Bone marrow (tissue), 2 donors: ENCODE measurements around the gene APBA2.

ENCODE experiments used
- DNase-seq, 2 donors: peaks; one replicate each; lab custom pipeline; 2025; lab: John Stamatoyannopoulos, UW

APBA2 gene

GRCh38 chr15:28915041-28915810 is 29.5 kb downstream of the APBA2 start:
- no peak for DNase-seq

DNA sequence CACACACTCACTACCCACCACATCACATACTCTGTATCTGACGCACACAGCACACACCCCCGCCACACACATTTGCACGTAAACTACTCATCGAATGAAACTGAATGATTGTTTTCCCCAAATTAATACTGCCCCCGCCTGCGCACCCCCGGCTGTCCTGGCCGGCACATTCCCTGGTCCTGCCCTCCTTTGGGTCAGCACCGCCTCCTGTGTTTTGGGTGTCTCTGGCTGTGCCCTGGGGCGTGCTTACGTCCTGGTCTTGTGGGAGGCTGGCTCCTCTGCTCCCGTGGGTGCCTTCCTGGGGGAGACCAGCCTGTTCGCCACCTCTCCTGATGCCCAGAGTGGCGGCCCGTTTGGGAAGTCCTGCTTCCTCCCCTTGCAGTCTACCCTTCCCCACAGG is 30.2 kb downstream of the APBA2 start:
- DNase-seq = no peak

DNA sequence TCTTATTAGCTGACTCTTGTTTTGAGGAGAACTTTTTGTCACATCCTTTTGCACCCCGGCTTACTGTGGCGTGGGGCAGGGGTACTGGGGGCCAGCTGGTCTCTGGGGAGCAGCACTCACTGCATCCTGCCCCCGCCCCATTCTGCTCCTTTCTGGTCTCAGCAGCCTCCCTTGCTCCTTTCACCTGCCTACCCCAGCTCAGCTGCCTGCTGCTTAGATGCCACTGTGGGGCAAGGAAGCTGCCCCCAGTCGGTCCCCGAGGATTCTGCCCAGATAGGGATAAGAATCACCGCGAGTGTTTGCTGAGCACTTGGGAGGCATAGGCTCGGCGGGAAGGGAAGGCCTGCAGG is 32.0 kb downstream of the APBA2 start:
- DNase-seq = no peak

DNA sequence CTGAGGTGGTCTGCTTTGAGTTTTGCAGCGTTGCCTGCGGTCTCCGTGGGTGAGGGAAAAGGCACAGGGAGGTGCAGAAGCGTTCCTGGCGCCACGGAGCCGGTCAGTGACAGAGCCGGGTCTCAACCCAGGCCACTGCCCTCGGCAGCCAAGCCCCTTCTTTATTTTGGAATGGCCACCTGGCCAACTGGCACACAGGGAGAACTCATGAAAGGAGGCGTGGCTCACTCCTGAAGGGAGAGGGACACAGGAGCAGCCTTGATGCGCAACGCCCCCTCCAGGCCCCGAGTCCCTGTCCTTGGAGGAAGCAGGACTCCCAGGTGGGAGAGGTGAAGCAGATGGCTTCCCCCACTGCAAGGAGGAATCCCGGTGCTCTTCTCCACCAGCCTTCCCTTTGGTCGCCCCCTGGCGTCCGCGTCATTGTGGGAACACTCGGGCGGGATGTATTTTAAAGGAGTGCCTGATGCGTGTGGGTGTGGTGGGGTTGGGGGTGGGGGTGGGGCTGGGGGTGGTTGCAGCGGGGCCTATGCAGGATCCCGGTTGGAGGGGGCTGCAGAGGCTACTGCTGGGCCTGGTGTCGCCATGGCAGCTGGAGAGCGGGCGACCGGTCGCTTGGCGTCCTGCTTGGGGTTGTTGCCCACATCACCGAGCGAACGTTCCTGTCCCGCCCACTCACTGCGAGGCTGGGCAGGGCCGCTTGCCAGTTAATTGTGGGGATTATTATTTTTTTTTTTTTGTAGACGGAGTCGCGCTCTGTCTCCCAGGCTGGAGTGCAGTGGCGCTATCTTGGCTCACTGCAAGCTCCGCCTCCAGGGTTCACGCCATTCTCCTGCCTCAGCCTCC is 32.6 kb downstream of the APBA2 start:
- DNase-seq = no peak

DNA sequence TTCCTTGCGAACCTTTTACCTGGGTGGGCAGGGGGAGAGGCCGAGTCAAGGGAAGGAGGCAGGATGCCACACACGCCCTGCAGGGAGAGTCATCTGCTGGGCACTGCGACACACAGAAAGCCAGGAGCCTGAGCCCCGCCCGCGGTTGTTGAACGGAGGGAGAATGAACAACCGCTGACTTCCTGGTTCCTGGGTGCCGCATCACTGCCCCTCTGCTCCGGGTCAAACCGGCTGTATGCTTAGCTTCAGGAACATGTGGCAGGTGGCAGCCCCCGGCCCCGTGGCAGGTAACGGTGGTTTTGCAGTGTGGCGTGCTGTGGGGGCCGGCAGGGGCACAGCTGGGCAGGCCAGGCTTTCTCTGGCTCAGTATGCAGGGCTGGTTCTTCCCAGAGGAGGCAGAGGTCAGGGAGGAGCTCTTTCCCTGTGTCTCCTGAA is 33.4 kb downstream of the APBA2 start:
- no peak for DNase-seq

DNA sequence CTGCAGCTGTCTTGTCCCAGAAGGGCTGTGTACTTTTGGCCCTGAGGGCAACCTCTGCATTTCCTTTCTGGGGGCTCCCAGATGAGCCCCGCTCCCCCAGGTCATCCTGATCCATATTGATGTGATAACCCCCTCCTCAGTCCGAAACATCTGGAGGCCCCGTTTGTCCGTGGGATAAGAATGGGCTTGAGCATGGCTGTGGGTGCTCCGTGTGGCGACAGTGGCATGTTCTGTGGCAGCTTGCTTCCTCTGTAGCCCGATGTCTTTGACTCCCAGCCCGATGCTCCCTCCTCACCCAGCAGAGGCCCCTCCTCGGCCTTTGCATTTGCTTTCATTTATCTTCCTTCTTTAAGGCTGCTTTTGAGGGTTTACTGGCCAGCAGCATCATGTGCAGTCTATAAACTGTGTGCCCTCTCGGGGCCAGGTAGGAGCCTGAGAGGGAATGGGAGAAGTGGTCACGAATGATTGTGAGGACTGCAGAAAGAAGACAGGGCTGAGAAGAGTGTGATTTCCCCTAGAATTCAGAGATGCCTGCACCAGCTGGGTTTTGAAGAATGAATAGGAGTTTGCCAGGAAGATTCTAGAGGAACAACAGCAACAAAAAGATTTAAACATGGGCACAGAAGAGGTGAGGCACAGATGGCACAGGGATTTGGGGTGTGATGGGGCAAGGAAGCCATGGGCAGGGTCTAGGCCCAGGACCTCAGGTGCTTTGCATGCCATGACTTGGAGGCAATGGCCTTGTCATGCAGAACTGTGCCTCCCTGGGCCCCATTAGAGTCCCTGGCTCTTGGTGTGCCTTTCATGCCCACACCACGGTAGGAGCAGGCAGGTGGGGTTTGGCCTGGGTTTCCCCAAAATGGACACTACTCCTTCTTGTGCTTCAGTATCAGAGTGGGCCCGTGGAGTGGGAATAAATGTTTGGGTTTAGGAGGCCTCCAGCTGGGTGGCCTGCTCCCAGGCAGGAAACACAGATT is 34.2 kb downstream of the APBA2 start:
- DNase-seq = no peak

DNA sequence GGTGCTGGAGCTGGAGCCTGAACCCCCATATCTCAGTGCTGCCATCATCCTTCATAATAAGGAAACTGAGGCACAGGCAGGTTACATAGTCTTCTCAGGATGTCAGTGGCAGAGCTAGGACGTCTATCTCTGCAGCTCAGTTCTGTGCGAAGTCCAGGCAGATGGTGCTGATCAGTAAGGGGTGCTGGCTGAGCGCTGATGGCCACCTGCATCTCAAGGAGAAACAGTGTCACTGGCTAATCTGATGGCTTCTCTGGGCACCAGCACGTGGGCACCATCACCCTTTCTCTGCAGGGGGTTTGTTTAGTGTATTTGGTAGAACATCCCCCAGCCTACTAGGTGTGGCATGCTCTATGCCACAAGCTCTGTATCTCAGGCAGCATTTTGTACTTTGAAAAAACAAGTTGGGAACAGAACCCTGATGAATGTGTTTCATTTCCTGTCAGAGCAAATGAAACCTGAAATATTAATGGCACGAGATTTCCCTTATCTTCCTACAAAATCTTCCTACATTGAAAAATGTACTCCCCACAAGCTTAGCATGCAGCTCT is 35.1 kb downstream of the APBA2 start:
- DNase-seq = no peak

DNA sequence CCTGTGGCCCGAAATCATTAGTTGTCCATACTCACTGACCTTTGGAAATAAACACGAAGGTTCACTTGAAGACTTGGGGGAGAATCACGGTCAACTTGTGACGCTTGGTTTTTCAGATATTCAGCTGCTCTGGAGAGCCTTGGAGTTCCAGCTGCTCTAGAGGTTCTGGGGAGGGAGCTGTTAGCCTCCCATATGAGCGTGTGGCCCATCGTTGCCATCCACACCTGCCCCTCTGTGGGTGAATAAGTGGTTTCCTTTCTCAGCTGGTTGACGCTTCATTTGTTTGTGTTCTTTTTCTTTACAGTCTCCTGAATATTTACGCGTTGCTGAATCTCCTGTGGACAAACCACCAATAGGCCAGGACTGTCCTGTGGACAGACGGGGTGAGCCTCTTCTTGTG is 35.6 kb downstream of the APBA2 start:
- DNase-seq = no peak

DNA sequence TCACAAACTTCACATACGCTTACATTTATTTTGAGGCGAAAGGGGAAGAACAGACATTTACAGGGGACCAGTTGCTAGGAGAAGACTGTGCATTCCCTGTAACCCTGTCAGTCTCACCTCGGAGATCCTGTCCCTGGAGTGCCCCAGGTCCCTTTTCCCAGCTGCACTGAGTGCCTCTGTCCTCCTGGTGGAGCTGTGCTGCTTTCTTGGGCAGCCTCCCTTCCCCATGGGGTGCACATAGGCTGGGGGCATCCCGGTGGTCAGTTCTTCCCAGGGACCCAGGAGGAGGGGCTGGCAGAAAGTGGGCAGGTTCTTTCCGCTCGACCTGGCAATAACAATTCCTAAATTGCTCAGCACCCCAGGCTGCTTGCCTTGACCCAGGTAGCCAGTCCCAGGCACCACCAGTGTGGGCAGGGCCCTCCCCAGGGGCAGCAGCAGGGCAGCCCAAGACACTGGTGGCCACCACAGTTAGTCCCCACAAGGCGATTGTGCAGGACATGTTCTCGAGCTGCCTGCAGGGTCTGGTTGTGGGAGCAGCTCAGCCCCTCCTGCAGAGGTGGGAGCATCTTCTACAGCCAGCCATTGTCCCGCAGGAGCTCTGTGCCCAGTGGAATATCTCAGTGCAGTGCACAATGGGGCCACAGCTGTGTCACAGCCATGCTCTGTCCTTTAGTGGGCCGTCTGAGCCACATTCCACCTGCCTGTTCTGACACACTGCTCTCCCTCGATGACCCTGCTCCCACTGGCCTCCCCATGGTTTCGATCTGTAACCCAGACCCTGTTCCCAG is 36.3 kb downstream of the APBA2 start:
- DNase-seq = no peak

DNA sequence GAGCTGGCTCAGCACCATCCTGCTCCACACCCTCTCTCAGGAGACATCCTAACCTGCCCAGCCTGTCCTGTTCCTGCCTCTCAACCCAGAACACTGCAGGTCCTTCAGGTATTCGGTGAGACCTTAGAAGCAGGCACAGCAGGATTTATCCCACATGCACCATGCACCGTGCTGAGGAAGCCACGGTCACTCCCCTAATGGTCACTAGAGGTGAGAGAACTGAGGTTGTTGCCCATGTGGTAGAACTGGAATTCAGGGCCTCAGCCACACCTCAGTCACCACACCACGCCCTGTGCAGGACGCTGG is 36.9 kb downstream of the APBA2 start:
- no peak for DNase-seq

DNA sequence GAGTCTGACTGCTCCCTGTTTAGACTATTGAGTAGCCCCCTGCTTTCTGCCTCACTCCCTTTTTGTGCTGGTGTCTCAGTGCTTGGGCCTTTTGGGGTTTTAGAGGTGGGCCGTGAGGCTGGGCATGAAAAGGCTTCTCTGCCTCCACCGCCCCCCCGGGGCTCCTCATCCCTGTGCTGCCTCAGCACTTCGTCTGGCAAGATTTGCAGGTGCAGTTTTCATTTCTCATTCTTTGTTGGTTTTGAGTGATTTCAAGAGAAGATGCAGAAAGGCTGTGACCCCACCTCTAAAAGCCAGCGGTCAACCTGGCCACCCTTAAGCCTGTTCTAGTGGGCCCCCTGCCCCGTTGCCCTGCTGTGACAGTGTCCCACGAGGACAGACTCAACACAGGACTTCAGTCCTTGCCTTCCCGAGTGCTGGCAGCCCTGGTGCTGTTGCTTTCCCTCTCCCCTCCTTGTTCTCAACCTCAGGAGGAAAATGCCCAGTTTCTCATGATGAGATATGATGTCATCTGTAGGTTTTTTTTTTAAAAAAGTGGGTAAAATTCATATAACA is 38.0 kb downstream of the APBA2 start:
- no peak for DNase-seq

DNA sequence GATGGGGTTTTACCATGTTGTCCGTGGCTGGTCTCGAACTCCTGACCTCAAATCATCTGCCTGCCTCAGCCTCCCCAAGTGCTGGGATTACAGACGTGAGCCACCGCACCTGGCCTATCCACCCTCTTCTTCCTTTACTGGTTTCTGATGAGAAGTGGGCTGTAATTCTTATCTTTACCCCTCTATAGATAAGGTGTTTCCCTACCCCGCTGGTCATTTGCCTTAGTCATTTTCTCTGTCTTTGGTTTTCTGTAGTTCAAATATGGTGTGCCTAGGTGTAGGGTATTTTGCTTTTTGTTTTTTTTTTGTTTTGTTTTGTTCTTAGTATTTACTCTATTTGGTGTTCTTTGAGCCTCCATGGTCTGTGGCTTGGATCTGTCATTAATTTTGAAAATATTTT is 41.3 kb downstream of the APBA2 start:
- no peak for DNase-seq

DNA sequence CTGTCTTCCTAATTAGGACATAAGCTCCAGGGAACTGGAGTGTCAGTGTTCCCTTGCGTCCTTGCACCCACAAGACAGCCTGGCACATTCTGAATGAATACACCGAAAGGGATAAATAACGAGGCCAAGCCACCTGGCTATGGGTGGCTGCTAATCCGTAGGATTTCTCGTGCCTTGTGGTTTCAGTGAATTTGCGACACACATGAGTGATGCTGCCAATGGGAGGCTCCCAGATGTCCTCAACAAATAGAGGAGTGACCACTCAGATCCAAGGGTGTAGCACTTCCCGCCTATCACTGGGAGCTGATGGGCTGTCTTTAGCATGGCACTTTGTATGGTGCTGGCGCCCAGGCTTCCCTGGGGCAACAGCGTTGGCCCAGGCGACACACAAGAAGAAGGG is 43.4 kb downstream of the APBA2 start:
- DNase-seq = no peak

GRCh38 chr15:28930011-28930410 is 44.2 kb downstream of the APBA2 start:
- DNase-seq = no peak

DNA sequence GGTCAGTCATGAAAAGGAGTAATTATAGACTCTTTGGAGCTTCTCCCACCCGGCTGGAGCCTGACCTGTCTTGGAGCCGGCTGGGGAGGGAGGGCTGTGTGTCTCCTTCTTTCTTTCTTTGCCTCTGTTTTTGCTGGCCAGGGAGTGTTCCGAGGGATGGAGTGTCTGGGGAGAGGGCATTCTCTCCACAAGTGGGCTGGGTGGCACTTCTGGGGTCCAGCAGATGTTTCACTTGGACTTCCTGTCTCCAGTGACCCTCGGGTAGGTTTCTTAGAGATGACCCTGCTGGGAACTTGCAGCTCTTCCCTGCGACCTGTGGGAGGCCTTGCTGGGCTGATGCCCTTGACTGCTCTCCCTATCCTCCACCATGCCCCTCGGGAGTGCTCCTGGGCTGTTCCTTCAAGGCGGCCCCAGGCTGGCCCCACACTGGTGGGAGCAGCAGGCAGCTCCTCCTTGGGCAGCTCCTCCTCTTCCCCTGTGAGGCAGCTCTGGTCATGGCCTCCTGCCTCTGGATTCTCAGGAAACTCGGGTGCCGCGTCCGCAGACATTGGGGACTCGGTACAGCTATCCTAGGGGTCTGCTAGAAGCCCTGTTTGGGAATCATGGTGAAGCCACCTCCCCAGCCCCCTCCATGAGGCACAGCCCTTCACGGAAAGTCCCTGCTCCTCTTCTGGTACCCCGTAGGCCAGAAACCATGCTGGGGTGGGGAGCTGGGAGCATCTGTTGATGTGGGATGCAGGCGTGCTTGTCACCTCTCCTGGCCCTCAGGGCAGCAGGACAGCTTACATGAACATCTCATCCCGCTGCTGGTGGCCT is 44.9 kb downstream of the APBA2 start:
- no peak for DNase-seq

GRCh38 chr15:28931828-28932227 is 46.1 kb downstream of the APBA2 start:
- DNase-seq = no peak

- DNase-seq = no peak
Observed at GRCh38 chr15:28932361-28932760, 46.6 kb downstream of the APBA2 start.

- DNase-seq = no peak
Observed at GRCh38 chr15:28933710-28934445, 48.1 kb downstream of the APBA2 start.

DNA sequence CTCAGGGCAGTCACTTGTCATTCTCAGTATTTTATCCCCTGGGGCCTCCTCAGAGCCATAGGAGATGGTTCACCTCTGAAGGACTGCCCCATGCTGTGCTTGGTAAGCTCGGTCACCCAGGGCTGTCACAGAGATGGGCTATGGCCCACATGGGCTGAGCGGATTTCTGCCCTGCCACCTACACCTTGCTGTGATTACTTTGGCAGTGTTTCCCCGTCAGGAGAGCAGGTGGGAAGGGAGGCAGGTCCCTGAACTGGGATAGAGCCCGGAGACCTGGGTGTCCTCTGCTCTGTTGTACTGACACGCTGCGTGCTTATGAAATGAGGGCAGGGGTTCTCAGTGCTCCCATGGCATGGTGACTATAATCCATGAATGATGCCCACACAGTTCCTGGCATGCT is 48.9 kb downstream of the APBA2 start:
- DNase-seq = no peak
